ENCODE data around the gene CLSTN2. TPM values are rescaled to one million over a fixed set of nuclear protein-coding genes. Genes with fewer than 3 reads are reported as not detected.

The CLSTN2 gene
- total RNA-seq, 4 donors from 2014 or later: 13.4 to 21.3 (median 19.4) TPM

GRCh38 chr3:140555666-140556065, 620.7 kb downstream of the CLSTN2 start:
- WGBS, 2 donors: 81 to 90% methylated on average over 3 of the region's 3 CpGs

GRCh38 chr3:140557476-140557875, 622.5 kb downstream of the CLSTN2 start:
- Histone ChIP-seq H3K4me1 (no peaks in the 10 kb centered on the region), H3K4me3 (no peak overlapping the region), H3K27me3 (no peaks in the 10 kb centered on the region), H3K27ac (no peak overlapping the region), H3K36me3 (no peaks in the 10 kb centered on the region), H3K9me3 (no peaks in the 10 kb centered on the region)
- no peak for DNase-seq (ENCODE audit: low spot score in 2 of 2)
- 78 to 89% methylated on average over 4 of the region's 4 CpGs for WGBS, 2 donors
- TF ChIP-seq CTCF (IDR thresholded peaks at IDR 0.05) (no peak), POLR2A (IDR thresholded peaks at IDR 0.05) (no peak), EP300 (IDR thresholded peaks at IDR 0.05) (no peak)

More at GRCh38 chr3:140555666-140556065, 620.7 kb downstream of the CLSTN2 start:
- no peak overlapping the region for H3K4me3 ChIP-seq
- DNase-seq (ENCODE audit: low spot score in 2 of 2): no peak
- H3K4me1 ChIP-seq: no peaks in the 10 kb centered on the region
- TF ChIP-seq CTCF (IDR thresholded peaks at IDR 0.05): no peak
- TF ChIP-seq POLR2A (IDR thresholded peaks at IDR 0.05): no peak
- no peak for TF ChIP-seq EP300 (IDR thresholded peaks at IDR 0.05)
- no peaks in the 10 kb centered on the region for H3K9me3 ChIP-seq
- H3K36me3 ChIP-seq: no peaks in the 10 kb centered on the region
- H3K27me3 ChIP-seq: no peaks in the 10 kb centered on the region
- no peak overlapping the region for H3K27ac ChIP-seq

GRCh38 chr3:140559546-140559945, 624.6 kb downstream of the CLSTN2 start:
- Histone ChIP-seq H3K36me3 (no peaks in the 10 kb centered on the region), H3K27ac (no peak overlapping the region), H3K4me3 (no peak overlapping the region), H3K27me3 (no peaks in the 10 kb centered on the region), H3K9me3 (no peaks in the 10 kb centered on the region), H3K4me1 (peaks cover 0 to 5% (median 0%) of the 10 kb centered on the region in 4 donors)
- WGBS, 2 donors: 71 to 75% methylated on average over 4 of the region's 4 CpGs
- TF ChIP-seq POLR2A (IDR thresholded peaks at IDR 0.05) (no peak), CTCF (IDR thresholded peaks at IDR 0.05) (no peak), EP300 (IDR thresholded peaks at IDR 0.05) (no peak)
- DNase-seq (ENCODE audit: low spot score in 2 of 2): no peak

GRCh38 chr3:140563206-140563760, 628.3 kb downstream of the CLSTN2 start:
- Histone ChIP-seq H3K27me3 (no peaks in the 10 kb centered on the region), H3K9me3 (no peaks in the 10 kb centered on the region), H3K4me1 (peaks cover 0 to 5% (median 0%) of the 10 kb centered on the region in 4 donors), H3K27ac (no peak overlapping the region), H3K4me3 (no peak overlapping the region), H3K36me3 (no peaks in the 10 kb centered on the region)
- WGBS, 2 donors: 72 to 86% methylated on average over 6 to 7 of the region's 7 CpGs
- DNase-seq (ENCODE audit: low spot score in 2 of 2): no peak
- TF ChIP-seq CTCF (IDR thresholded peaks at IDR 0.05) (no peak), POLR2A (IDR thresholded peaks at IDR 0.05) (no peak), EP300 (IDR thresholded peaks at IDR 0.05) (no peak)

- no peak for DNase-seq (ENCODE audit: low spot score in 2 of 2)
- Histone ChIP-seq H3K27me3 (no peaks in the 10 kb centered on the region), H3K9me3 (no peaks in the 10 kb centered on the region), H3K36me3 (no peaks in the 10 kb centered on the region), H3K27ac (no peak overlapping the region), H3K4me1 (peaks cover 0 to 4% (median 0%) of the 10 kb centered on the region in 4 donors), H3K4me3 (no peak overlapping the region)
- TF ChIP-seq CTCF (IDR thresholded peaks at IDR 0.05) (no peak), EP300 (IDR thresholded peaks at IDR 0.05) (no peak), POLR2A (IDR thresholded peaks at IDR 0.05) (no peak)
- WGBS, 2 donors: 88% methylated on average over 2 of the region's 2 CpGs
Measured at GRCh38 chr3:140568131-140568530, 633.1 kb downstream of the CLSTN2 start.

Data from tibial nerve (tissue), 4 donors.